ENCODE results near the gene PPP1R7.
"Not testable (repeated sequence)": the region's sequence is repeated elsewhere in the genome, so short reads cannot be mapped to it uniquely, and the experiment has no call there.

Gene PPP1R7

DNA sequence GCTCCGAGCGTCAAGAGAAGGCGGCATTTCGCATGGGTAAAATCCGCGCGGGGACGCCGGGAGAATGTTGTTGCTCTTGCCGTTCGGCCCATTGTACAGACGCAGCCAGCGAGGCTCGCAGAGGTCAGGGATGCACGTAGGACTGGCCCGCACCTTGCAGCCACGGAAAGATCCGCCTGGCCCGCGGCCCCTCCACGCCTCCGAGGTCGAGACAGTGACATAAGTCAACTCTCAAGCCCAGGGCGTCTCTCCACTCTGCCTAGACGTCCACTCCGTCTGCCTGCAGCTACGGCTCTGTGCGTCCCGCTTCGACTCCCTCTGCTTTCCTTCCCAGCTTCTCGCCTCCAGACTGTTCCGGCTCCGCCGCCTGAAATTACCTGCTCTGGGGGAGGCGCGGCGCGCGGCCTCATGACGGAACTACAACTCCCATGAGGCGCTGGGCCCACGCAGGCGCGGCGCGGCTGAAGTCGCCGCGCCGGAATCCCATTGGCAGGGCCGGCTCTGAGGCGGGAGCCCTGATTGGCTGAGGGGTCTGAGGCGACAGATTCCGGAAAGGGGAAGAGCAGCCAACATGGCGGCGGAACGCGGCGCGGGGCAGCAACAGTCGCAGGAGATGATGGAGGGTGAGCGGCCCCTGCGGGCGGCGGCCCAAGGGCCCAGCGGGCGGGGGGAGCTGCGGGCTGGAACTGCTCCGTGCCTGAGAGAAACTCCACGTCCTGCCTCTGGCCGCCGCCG lies at the start of gene PPP1R7:
TSS of gene PPP1R7 (plus strand) at position 543 of the 735 bp plus-strand sequence. CDS start at position 572, 29 bp downstream.
- peak; percentile 94 to 99 for DNase-seq

DNA sequence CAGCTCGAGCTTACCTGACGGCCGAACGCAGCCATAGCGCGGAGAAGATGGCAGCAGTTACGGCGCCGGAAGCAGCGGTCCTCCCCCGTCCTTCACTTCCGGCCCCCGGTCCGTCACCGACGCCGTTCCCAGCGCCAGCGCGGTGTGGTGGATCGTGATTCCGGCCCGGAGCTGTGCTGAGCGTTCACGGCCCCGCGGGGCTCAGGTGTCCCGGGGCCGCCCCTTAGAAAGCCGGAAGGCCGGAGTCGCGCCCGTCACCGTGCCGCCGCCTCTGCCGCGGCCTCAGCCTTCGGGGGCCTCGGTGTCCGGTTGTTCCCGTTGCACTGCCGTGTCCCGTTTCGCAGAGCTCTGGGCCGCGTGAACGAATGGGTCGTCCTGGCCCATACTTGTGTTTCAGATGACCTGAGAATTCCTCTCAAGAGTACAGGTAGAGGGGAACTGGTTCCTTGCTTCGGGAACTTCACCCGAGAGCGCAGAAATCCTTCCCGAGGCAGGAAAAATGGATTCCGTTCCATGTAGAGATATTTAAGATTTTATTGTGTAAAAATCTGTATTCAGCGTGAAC lies 47.9 kb upstream of the PPP1R7 start, which contains the start of gene MTERF4:
TSS of gene MTERF4 (minus strand) at position 49 of the 565 bp plus-strand sequence. CDS start at position 35, 14 bp downstream.
- peak; percentile 87 to 98 for DNase-seq

DNA sequence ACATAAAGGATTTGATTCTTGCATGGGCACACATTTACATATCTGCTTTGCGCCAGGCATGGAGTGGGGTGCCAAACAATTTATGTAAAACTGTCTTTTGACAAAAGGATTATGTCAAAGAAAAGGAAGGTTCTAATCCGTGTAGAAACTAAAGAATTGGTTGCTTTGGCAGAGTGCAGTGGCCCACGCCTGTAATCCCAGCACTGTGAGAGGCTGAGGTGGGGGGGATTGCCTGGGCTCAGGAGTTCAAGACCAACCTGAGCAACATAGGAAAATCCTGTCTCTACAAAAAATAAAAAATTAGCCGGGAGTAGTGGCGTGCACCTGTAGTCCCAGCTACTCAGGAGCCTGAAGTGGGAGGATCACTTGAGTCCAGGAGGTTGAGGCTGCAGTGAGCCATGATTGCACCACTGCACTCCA lies 47.1 kb upstream of the PPP1R7 start:
- DNase-seq: no peak

DNA sequence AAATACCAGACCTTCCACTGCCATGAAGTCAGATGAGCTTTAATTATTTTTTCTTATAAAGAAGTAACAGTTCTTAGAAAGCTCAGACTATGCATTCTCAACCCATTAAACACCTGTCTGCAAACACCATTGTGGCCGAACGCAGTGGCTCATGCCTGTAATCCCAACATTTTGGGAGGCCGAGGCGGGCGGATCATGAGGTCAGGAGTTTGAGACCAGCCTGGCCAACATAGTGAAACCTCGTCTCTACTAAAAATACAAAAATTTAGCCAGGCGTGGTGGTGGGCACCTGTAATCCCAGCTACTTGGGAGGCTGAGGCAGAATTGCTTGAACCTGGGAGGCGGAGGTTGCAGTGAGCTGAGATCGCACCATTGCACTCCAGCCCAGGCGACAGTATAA lies 45.7 kb upstream of the PPP1R7 start:
- not testable (repeated sequence) for DNase-seq

DNA sequence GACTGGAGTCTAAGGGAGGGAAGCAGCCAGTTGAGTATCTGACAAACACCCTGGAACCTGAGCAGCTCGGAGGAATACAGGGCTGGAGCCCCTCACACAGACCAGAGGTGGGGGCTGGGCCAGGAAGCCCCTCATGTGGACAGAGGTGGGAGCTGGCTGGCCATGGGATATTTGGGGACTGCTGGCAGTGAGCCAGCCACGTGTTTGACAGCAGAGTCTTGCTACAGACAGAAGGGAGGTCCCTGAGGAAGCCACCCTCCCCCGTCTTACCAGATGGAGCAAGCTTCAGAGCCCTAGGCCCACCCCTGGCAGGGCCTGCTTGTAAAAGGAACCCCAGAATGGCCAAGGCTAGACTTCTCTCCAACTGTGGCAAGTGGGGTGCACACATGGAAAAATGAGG lies 44.6 kb upstream of the PPP1R7 start:
- no peak for DNase-seq

DNA sequence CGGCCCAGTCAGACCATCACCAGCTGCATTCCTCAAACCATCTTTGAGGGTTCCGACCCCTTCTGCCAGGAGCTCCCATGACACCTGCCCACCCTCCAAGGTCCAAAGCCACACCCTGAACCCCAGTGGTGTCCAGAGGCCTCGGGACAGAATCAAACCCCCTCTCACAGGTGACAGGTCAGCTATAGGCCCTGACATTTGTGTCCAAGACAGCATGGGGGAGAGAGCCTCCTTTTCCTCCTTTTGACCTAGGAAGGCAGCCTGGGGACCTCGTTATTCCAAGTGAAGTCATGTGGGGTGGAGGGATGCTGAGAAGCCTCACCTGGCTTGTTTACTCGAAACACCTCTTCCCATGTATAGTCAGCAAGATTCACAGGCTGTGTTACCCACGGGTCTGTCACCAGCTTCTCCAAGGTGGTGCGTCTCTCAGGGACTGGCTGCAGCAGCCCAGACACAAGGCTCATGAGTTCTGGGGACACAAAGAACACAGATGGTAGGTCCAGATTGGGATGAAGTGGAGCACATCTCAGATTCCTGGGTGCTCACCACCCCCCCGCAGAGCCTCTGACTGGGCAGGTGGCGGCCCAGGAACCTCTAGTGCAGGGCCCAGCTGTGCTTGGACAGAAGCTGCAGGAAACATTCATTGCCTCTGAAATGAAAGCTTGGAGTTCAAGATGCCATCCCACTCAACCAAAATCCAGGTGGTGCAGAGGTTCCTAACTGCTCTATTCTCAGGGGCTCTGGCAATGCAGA lies 43.1 kb upstream of the PPP1R7 start:
- DNase-seq: no peak

GRCh38 chr2:241108271-241109209 lies 41.7 kb upstream of the PPP1R7 start:
- DNase-seq: no peak

- peak in 1 of 2 experiments; percentile 18 for DNase-seq
Measured at GRCh38 chr2:241109210-241110088, 40.8 kb upstream of the PPP1R7 start.

DNA sequence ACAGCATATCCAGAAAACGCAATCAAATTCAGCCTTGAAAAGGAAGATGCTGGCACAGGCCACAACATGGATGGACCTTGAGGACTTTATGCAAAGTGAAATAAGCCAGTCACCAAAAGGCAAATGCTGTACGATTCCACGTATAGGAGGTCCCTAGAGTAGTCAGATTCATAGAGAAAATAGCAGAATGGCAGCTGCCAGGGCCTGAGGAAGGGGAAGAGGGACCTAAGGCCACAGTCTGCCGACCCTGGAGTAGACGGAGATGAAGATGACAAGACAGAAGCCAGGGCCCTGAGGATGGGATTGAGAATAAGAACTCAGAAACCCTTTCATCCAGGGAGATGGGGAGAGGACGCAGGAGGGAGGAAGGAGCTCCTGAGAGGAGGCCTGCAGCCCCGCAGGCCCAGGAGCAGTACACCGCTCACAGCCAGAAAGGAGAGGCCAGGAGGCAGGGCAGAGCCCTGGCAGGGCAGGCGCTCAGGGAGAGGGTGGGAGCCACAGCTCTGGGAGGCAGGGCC lies 40.1 kb upstream of the PPP1R7 start:
- DNase-seq: no peak

- DNase-seq: no peak
Measured at GRCh38 chr2:241110607-241111439, 39.4 kb upstream of the PPP1R7 start.

- DNase-seq: no peak
Measured at GRCh38 chr2:241111440-241111805, 38.8 kb upstream of the PPP1R7 start.

GRCh38 chr2:241112046-241112445 lies 38.2 kb upstream of the PPP1R7 start:
- no peak for DNase-seq

GRCh38 chr2:241112592-241112991 lies 37.7 kb upstream of the PPP1R7 start:
- no peak for DNase-seq

- DNase-seq: no peak
Measured at GRCh38 chr2:241114836-241115235, 35.4 kb upstream of the PPP1R7 start.

DNA sequence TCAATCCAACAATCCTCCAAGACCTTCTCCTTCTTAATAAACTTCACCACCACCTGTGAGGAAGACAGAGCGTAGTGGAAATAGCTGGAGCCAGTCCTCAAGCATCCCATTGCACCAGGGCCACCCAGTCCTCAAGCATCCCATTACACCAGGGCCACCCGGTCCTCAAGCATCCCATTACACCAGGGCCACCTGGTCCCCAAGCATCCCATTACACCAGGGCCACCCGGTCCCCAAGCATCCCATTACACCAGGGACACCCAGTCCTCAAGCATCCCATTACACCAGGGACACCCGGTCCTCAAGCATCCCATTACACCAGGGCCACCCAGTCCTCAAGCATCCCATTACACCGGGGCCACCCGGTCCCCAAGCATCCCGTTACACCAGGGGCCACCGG lies 34.9 kb upstream of the PPP1R7 start:
- DNase-seq: no peak

DNA sequence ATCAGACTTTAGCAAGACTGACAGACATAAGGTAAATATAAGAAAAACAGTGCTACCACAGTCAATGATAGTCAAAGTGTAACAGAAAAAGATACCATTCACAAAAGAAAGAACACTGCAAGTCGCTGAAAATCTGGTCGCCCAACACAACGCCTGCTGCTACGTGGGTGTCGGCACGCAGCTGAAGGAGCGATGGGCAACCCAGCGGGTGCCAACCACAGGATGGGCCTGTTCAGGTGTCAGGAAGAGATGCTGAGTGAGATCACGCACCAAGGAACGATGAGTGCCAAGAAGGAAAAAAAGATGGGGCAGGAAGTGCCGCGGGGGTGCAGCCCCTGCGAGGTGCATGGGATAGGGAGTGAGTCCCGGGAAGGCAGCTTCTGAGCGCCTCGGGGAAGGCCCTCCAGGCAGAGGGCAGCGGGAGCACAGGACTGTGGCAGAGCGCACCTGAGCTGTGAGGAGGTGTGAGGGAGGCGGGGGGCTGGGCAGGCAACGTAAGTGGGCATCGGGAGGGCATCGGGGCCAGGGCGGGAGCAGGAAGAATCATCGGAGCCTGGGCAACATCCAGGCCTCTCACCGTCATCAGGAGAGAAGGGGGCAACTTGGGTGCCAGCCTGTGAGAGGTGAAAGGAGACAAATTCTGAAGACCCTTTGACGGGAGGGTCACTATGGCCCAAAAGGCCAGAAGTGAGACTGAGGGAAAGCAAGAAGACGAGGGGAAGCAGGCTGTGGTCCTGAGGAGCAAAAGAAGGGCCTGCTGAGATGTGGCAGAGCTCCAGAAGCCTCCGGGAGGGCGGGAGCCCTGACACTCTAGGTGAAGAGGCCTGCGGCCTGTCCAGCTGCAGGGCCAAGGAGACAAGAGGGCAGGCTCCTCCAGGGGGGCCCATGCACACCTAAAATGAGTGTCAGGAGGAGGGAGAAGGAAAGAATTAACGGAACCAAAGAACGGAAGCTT lies 33.4 kb upstream of the PPP1R7 start:
- no peak for DNase-seq

DNA sequence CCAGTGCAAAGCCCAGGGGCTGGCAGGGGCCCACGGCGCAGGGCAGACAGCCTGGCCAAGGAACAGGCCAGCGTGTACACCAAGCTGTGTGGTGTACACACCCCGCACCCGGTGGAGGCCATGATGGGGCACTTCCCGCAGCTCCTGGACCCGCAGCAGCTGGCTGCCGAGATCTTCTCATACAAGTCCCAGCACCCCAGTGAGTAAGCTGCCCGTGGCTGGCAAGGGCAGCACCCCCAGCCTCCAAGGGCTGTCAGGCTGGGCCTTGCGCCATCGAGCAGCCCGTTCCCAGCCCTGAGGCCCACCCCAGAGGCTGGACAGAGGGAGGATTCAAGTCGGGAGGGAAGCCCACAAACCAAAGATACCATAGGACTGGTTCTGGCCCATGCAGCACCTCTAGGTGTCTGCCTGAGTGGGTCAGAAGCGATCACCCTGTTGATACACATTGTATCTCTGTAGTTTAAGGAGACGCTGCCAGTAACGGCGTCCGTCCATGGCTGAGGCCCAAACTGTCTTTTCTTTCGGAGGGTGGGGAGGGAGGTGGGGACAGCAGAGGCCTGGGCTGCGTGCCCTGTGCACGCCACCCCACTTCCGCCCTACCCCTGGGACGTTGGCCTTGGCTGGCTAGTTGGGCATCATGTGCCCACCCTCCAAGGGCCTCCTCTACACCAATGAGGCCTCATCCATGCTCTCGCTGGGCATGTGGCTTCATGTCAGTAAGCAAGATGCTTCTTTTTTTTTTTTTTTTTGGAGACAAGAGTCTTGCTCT lies 31.3 kb upstream of the PPP1R7 start:
- DNase-seq: no peak

- no peak for DNase-seq
Measured at GRCh38 chr2:241120440-241120839, 29.8 kb upstream of the PPP1R7 start.

All from NCI-H526 (cell line).